Measurements from ENCODE around the gene TMOD1.

- TF ChIP-seq, protein P1, sequence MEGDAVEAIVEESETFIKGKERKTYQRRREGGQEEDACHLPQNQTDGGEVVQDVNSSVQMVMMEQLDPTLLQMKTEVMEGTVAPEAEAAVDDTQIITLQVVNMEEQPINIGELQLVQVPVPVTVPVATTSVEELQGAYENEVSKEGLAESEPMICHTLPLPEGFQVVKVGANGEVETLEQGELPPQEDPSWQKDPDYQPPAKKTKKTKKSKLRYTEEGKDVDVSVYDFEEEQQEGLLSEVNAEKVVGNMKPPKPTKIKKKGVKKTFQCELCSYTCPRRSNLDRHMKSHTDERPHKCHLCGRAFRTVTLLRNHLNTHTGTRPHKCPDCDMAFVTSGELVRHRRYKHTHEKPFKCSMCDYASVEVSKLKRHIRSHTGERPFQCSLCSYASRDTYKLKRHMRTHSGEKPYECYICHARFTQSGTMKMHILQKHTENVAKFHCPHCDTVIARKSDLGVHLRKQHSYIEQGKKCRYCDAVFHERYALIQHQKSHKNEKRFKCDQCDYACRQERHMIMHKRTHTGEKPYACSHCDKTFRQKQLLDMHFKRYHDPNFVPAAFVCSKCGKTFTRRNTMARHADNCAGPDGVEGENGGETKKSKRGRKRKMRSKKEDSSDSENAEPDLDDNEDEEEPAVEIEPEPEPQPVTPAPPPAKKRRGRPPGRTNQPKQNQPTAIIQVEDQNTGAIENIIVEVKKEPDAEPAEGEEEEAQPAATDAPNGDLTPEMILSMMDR (IDR thresholded peaks at IDR 0.05) = no peak
- TF ChIP-seq POLR2A (IDR thresholded peaks at IDR 0.05) = no peak
Observed at GRCh38 chr9:97556036-97556720, 54.7 kb downstream of the TMOD1 start.
